ENCODE results near the gene GRK4. TPM values are rescaled to one million over a fixed set of nuclear protein-coding genes. Genes with fewer than 3 reads are reported as not detected.

The GRK4 gene
- total RNA-seq, 1 experiment from 2014 or later: 3.7 TPM

DNA sequence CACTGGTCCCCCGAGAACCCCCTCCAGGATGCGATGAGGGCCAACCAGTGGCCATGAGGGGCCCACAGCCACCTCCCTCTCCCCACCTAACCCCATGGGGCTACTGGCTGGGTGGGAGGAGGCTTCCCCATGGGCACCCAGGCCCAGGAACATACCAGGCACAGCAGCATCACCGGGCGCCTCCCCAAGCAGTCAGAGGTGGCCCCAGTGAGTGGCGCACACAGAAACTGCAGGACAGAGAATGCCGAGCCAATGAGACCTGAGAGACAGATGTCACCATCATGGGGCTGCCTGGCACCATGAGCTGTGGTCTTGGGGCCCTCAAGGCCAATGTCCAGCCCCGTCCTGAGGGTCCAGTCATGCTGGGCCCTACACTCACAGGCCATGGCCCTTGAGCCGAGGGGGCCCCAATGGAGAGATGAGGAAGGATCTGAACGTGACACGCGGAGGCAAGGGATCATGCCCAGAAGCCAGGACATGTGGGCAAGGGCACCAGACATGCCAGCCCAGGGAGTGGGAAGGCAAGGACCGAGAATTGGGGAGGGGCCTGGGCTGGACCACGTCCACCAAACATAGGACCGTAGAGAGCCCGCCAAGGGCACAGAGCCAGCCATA, 30.3 kb upstream of the GRK4 start:
- Histone ChIP-seq H3F3A (ENCODE audit: low read length, unreplicated experiment) (peaks cover 5% of the 10 kb centered on the region), H3K36me3 (ENCODE audit: low read depth, low read length) (peaks cover 5% of the 10 kb centered on the region; the same call in 1 of the 2 replicates), H3K4me3 (ENCODE audit: low read length) (peak overlapping the region; percentile 77), H3K9me2 (replicated peaks; ENCODE audit: low read length) (no peaks in the 10 kb centered on the region), H3K27me3 (ENCODE audit: low read length) (no peaks in the 10 kb centered on the region), H3K79me2 (ENCODE audit: low read length) (peaks cover 23% of the 10 kb centered on the region), H4K20me1 (ENCODE audit: low read length) (peaks cover 2% of the 10 kb centered on the region; the same call in 1 of the 2 replicates), H3K9ac (ENCODE audit: low read length) (peak overlapping the region; percentile 76), H3K27ac (ENCODE audit: low read length) (no peak overlapping the region), H3K4me1 (ENCODE audit: insufficient read depth, low read length) (peaks cover 36% of the 10 kb centered on the region), H2AFZ (ENCODE audit: low read length) (0 out of 2 replicates have a peak overlapping the region, but pooled peaks have one; percentile 26), H3K9me3 (ENCODE audit: low read length) (no peaks in the 10 kb centered on the region), H3K4me2 (ENCODE audit: low read length) (peak overlapping the region; percentile 97)
- DNase-seq: no peak
- intact Hi-C loops (cut with micrococcal nuclease): loop anchor here (2.0 kb wide), 1 partner anchor 168 kb away; no protein-coding TSS in a partner anchor
- BruUV-seq (replicated peaks): no TSS peak
- ChIA-PET POLR2A (ENCODE audit: unreplicated experiment) (no interaction called here), CTCF (no interaction called here)
- ATAC-seq: no peak
- no peak for TF ChIP-seq EZH2phosphoT487 (IDR thresholded peaks at IDR 0.05; ENCODE audit: borderline replicate concordance, low read length)

DNA sequence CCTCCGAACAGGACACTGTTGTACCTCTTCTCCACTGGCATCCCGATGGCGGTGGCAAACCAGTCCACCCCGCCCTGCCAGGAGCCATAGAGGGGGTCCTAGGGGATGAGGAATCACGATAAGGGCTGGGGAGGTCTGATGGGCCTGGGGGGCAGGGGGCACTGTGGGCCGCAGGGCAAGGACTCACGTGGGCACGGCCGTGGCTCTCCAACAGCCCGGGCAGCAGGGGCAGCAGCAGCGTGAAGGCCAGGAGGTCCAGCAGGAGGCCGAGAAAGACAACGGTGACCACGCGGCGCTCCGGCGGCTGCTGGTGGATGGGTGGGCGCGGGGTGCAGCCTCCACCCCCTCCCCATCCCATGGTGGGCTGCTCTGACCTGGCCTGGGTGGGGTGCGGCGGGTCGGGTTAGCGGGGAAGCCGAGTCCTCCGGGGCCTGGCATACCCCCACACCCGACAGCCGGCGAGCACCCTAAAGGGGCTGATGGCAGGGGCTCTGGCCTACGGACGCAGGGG, 29.8 kb upstream of the GRK4 start:
- Histone ChIP-seq H3K79me2 (ENCODE audit: low read length) (peaks cover 23% of the 10 kb centered on the region), H3F3A (ENCODE audit: low read length, unreplicated experiment) (peaks cover 5% of the 10 kb centered on the region), H3K4me3 (ENCODE audit: low read length) (peak overlapping the region; percentile 77), H3K27me3 (ENCODE audit: low read length) (no peaks in the 10 kb centered on the region), H3K9me2 (replicated peaks; ENCODE audit: low read length) (no peaks in the 10 kb centered on the region), H3K4me1 (ENCODE audit: insufficient read depth, low read length) (peaks cover 36% of the 10 kb centered on the region), H3K9ac (ENCODE audit: low read length) (peak overlapping the region; percentile 76), H4K20me1 (ENCODE audit: low read length) (peaks cover 2% of the 10 kb centered on the region; the same call in 1 of the 2 replicates), H3K27ac (ENCODE audit: low read length) (0 out of 2 replicates have a peak overlapping the region, but pooled peaks have one; percentile 7), H3K9me3 (ENCODE audit: low read length) (no peaks in the 10 kb centered on the region), H2AFZ (ENCODE audit: low read length) (0 out of 2 replicates have a peak overlapping the region, but pooled peaks have one; percentile 26), H3K36me3 (ENCODE audit: low read depth, low read length) (peaks cover 5% of the 10 kb centered on the region; the same call in 1 of the 2 replicates), H3K4me2 (ENCODE audit: low read length) (peak overlapping the region; percentile 97)
- POLR2A ChIA-PET (ENCODE audit: unreplicated experiment): no interaction called here
- CTCF ChIA-PET: no interaction called here
- ATAC-seq: no peak
- no peak for TF ChIP-seq EZH2 (IDR thresholded peaks at IDR 0.05; ENCODE audit: low read length, unreplicated experiment)
- TF ChIP-seq, protein P1, sequence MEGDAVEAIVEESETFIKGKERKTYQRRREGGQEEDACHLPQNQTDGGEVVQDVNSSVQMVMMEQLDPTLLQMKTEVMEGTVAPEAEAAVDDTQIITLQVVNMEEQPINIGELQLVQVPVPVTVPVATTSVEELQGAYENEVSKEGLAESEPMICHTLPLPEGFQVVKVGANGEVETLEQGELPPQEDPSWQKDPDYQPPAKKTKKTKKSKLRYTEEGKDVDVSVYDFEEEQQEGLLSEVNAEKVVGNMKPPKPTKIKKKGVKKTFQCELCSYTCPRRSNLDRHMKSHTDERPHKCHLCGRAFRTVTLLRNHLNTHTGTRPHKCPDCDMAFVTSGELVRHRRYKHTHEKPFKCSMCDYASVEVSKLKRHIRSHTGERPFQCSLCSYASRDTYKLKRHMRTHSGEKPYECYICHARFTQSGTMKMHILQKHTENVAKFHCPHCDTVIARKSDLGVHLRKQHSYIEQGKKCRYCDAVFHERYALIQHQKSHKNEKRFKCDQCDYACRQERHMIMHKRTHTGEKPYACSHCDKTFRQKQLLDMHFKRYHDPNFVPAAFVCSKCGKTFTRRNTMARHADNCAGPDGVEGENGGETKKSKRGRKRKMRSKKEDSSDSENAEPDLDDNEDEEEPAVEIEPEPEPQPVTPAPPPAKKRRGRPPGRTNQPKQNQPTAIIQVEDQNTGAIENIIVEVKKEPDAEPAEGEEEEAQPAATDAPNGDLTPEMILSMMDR (conservative IDR thresholded peaks at IDR 0.05; ENCODE audit: low read depth, low read length): no peak
- TF ChIP-seq EZH2phosphoT487 (IDR thresholded peaks at IDR 0.05; ENCODE audit: borderline replicate concordance, low read length): no peak
- intact Hi-C loops (cut with micrococcal nuclease): loop anchor here (2.0 kb wide), 1 partner anchor 169 kb away; no protein-coding TSS in a partner anchor
- DNase-seq: no peak
- BruUV-seq (replicated peaks): no TSS peak

DNA sequence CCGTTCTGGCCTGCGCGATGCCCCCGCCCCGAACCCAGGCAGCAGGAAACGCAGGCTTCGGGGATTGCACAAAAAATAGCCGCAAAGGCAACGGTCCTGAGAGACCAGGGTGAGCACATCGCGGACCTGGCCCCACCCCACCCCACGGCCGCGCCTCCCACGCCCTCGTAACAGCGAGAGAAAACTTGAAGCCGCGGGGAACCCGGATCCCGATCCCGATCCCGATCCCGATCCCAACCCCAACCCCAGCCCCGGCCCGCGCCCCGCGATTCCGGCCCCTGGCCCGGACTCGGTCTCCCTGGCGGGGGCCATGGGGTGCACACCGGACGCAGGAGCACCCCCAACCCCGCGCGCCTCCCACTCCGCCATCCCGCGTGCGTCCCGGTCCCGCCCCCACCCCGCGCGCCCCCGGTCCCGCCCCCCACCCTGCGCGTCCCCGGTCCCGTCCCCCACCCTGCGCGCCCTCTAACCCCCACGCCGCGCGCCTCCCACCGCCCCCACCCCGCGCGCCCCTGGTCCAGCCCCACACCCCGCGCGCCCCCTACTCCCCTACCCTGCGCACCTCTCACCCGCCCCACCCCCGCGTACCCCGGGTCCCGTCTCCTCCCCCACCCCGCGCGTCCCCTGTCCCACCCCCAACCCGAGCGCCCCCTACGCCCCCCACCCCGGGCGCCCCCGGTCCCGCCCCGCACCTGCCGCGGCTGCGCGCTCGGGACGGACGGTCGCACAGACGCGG, 29.1 kb upstream of the GRK4 start:
- peaks cover 23% of the 10 kb centered on the region for H3K79me2 ChIP-seq (ENCODE audit: low read length)

More for the DNA sequence above, 29.1 kb upstream of the GRK4 start:
- POLR2A ChIA-PET (ENCODE audit: unreplicated experiment): no interaction called here
- ATAC-seq (peak; percentile 7), DNase-seq (peak; percentile 19)
- H2AFZ ChIP-seq (ENCODE audit: low read length): no peak overlapping the region
- BruUV-seq (replicated peaks): no TSS peak
- H3K9me3 ChIP-seq (ENCODE audit: low read length): no peaks in the 10 kb centered on the region
- peak overlapping the region; percentile 99 for H3K9ac ChIP-seq (ENCODE audit: low read length)
- 0 out of 2 replicates have a peak overlapping the region, but pooled peaks have one; percentile 7 for H3K27ac ChIP-seq (ENCODE audit: low read length)
- TF ChIP-seq, protein P1 (conservative IDR thresholded peaks at IDR 0.05; ENCODE audit: low read depth, low read length): no peak
- TF ChIP-seq EZH2phosphoT487 (IDR thresholded peaks at IDR 0.05; ENCODE audit: borderline replicate concordance, low read length): no peak
- H4K20me1 ChIP-seq (ENCODE audit: low read length): peaks cover 2% of the 10 kb centered on the region; the same call in 1 of the 2 replicates
- H3F3A ChIP-seq (ENCODE audit: low read length, unreplicated experiment): peaks cover 5% of the 10 kb centered on the region
- peak overlapping the region; percentile 97 for H3K4me2 ChIP-seq (ENCODE audit: low read length)
- CTCF ChIA-PET: no interaction called here
- peaks cover 36% of the 10 kb centered on the region for H3K4me1 ChIP-seq (ENCODE audit: insufficient read depth, low read length)
- no peaks in the 10 kb centered on the region for H3K9me2 ChIP-seq (replicated peaks; ENCODE audit: low read length)
- peak overlapping the region; percentile 98 for H3K4me3 ChIP-seq (ENCODE audit: low read length)
- peaks cover 7% of the 10 kb centered on the region; the same call in 1 of the 2 replicates for H3K36me3 ChIP-seq (ENCODE audit: low read depth, low read length)
- no peaks in the 10 kb centered on the region for H3K27me3 ChIP-seq (ENCODE audit: low read length)
- intact Hi-C loops (cut with micrococcal nuclease): no loop called here

All from PC-3 (cell line).